NT2/D1 (cell line): ENCODE results near the gene LAMC2.
A peak's percentile ranks its signal among the peaks of the same experiment; 100 is the strongest.

Experiments used
- DNase-seq: peaks from one replicate; pipeline ENCODE4 v3.0.0-alpha.2; 2011; ENCODE audit warnings: low read depth, low spot score
- H3K27me3 ChIP-seq: 2 replicates; pipeline ENCODE4 v1.6.0; 2011; ENCODE audit warnings: mild to moderate bottlenecking; ENCODE audit not compliant: insufficient read length, insufficient read depth
- H3K36me3 ChIP-seq: 2 replicates; pipeline ENCODE4 v1.6.1; 2011; ENCODE audit warnings: mild to moderate bottlenecking, low read length, mixed read lengths; ENCODE audit not compliant: insufficient read depth, insufficient read length
- H3K4me1 ChIP-seq: 2 replicates; pipeline ENCODE4 v1.5.1; 2011; ENCODE audit not compliant: insufficient read depth, insufficient read length
- H3K4me3 ChIP-seq: 2 replicates; pipeline ENCODE4 v1.5.1; 2011; ENCODE audit warnings: low read depth; ENCODE audit not compliant: insufficient read length
- H3K9ac ChIP-seq: 2 replicates; pipeline ENCODE4 v1.6.0; 2011; ENCODE audit warnings: low read depth; ENCODE audit not compliant: insufficient read length
- H3K9me3 ChIP-seq: 2 replicates; pipeline ENCODE4 v1.5.1; 2011; ENCODE audit warnings: mild to moderate bottlenecking, low read length; ENCODE audit not compliant: insufficient read depth
- SUZ12 ChIP-seq: IDR thresholded peaks from 2 replicates; pipeline ENCODE4 v1.6.1; 2011; ENCODE audit not compliant: insufficient read length, insufficient read depth; ENCODE audit errors: extremely low read depth
- YY1 ChIP-seq: IDR thresholded peaks from 2 replicates; pipeline ENCODE4 v1.6.1; 2011; ENCODE audit not compliant: insufficient read length, insufficient read depth
- ZNF274 ChIP-seq: IDR thresholded peaks from 2 replicates; pipeline ENCODE4 v1.6.1; 2011; ENCODE audit warnings: mild to moderate bottlenecking, low read depth, low read length

LAMC2 gene

GRCh38 chr1:183168308-183168707 lies 17.8 kb upstream of the LAMC2 start:
- no peak overlapping the region for H3K4me3 ChIP-seq
- H3K9me3 ChIP-seq, result no peaks in the 10 kb centered on the region
- no peaks in the 10 kb centered on the region for H3K36me3 ChIP-seq
- no peaks in the 10 kb centered on the region for H3K4me1 ChIP-seq
- DNase-seq, result no peak
- no peak overlapping the region for H3K9ac ChIP-seq
- H3K27me3 ChIP-seq, result no peaks in the 10 kb centered on the region
- TF ChIP-seq SUZ12 (no peak), YY1 (no peak), ZNF274 (no peak)

- no peak for DNase-seq
- no peak overlapping the region for H3K4me3 ChIP-seq
- no peaks in the 10 kb centered on the region for H3K27me3 ChIP-seq
- TF ChIP-seq ZNF274, result no peak
- no peak for TF ChIP-seq YY1
- TF ChIP-seq SUZ12, result no peak
- H3K4me1 ChIP-seq, result no peaks in the 10 kb centered on the region
- H3K9ac ChIP-seq, result no peak overlapping the region
- no peaks in the 10 kb centered on the region for H3K9me3 ChIP-seq
- H3K36me3 ChIP-seq, result no peaks in the 10 kb centered on the region
Measured at GRCh38 chr1:183173828-183174227, 12.2 kb upstream of the LAMC2 start.

GRCh38 chr1:183175631-183176030 lies 10.4 kb upstream of the LAMC2 start:
- no peak for DNase-seq
- no peak for TF ChIP-seq SUZ12
- TF ChIP-seq ZNF274, result no peak
- no peak for TF ChIP-seq YY1
- H3K27me3 ChIP-seq, result no peaks in the 10 kb centered on the region
- no peaks in the 10 kb centered on the region for H3K36me3 ChIP-seq
- no peak overlapping the region for H3K4me3 ChIP-seq
- H3K9me3 ChIP-seq, result no peaks in the 10 kb centered on the region
- H3K4me1 ChIP-seq, result no peaks in the 10 kb centered on the region
- H3K9ac ChIP-seq, result no peak overlapping the region

- Histone ChIP-seq H3K9me3 (no peaks in the 10 kb centered on the region), H3K9ac (no peak overlapping the region), H3K36me3 (no peaks in the 10 kb centered on the region), H3K4me3 (no peak overlapping the region), H3K27me3 (no peaks in the 10 kb centered on the region), H3K4me1 (no peaks in the 10 kb centered on the region)
- no peak for TF ChIP-seq SUZ12
- no peak for DNase-seq
Measured at GRCh38 chr1:183178545-183178944, 7.5 kb upstream of the LAMC2 start.

GRCh38 chr1:183179033-183179432 lies 7.0 kb upstream of the LAMC2 start:
- Histone ChIP-seq H3K27me3 (no peaks in the 10 kb centered on the region), H3K36me3 (no peaks in the 10 kb centered on the region), H3K9me3 (no peaks in the 10 kb centered on the region), H3K9ac (no peak overlapping the region), H3K4me3 (no peak overlapping the region), H3K4me1 (no peaks in the 10 kb centered on the region)
- TF ChIP-seq ZNF274, result no peak
- no peak for DNase-seq

GRCh38 chr1:183180218-183180617 lies 5.8 kb upstream of the LAMC2 start:
- no peak for DNase-seq
- Histone ChIP-seq H3K27me3 (peaks cover 7% of the 10 kb centered on the region), H3K4me3 (no peak overlapping the region), H3K36me3 (no peaks in the 10 kb centered on the region), H3K9ac (no peak overlapping the region), H3K9me3 (no peaks in the 10 kb centered on the region), H3K4me1 (no peaks in the 10 kb centered on the region)
- TF ChIP-seq SUZ12 (no peak), ZNF274 (no peak), YY1 (no peak)

GRCh38 chr1:183180634-183181056 lies 5.4 kb upstream of the LAMC2 start:
- DNase-seq, result no peak
- Histone ChIP-seq H3K9me3 (no peaks in the 10 kb centered on the region), H3K4me3 (no peak overlapping the region), H3K36me3 (no peaks in the 10 kb centered on the region), H3K9ac (no peak overlapping the region), H3K4me1 (no peaks in the 10 kb centered on the region), H3K27me3 (peaks cover 10% of the 10 kb centered on the region)
- no peak for TF ChIP-seq ZNF274
- no peak for TF ChIP-seq YY1
- no peak for TF ChIP-seq SUZ12

GRCh38 chr1:183186841-183187240 lies 777 bp downstream of the LAMC2 start:
- H3K27me3 ChIP-seq, result peaks cover 28% of the 10 kb centered on the region
- no peak for DNase-seq
- H3K4me1 ChIP-seq, result no peaks in the 10 kb centered on the region
- no peak overlapping the region for H3K9ac ChIP-seq
- H3K4me3 ChIP-seq, result peak overlapping the region; percentile 49
- TF ChIP-seq YY1, result no peak
- TF ChIP-seq SUZ12, result no peak
- no peak for TF ChIP-seq ZNF274
- no peaks in the 10 kb centered on the region for H3K36me3 ChIP-seq
- no peaks in the 10 kb centered on the region for H3K9me3 ChIP-seq
